Left renal pelvis (tissue), 4 donors: Measurements from ENCODE around the gene ERBB3. TPM values are rescaled to one million over a fixed set of nuclear protein-coding genes. Genes with fewer than 3 reads are reported as not detected.

Experiments used
- DNase-seq, 4 donors: peaks; one replicate each; pipeline ENCODE4 v3.0.0-alpha.2; 2013; ENCODE audit warnings: low read depth in 4 of 4, low spot score in 3 of 4
- polyA plus RNA-seq, 4 donors: library from polyadenylated mRNA; unstranded; fragments of 120-200 nt; gene quantifications; one replicate each; pipeline ENCODE4 v1.2.1, GENCODE V29; 2013; ENCODE audit not compliant: insufficient read length in 4 of 4

Gene ERBB3
- polyA plus RNA-seq, 4 donors, result 6.8 to 103 (median 77.2) TPM

DNA sequence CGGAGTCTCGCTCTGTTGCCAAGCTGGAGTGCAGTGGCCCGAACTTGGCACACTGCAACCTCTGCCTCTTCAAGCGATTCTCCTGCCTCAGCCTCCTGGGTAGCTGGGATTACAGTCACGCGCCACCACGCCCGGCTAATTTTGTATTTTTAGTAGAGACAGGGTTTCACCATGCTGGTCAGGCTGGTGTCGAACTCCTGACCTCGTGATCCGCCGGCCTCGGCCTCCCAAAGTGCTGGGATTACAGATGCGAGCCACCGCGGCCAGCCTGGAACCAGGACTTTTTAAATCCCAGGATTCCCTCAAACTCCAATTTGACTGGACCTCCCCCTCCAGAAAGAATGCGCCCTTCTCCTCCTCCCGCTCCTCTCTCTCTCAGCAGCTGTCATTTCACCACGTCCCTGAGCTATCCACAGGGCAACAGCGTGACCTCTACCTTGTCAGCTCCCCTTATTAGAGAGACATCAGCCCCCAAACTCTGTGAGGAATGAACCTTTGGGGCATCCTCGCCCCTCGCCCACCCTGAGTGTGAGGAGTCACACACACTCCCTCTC is 50.1 kb downstream of the ERBB3 start:
- no peak for DNase-seq

DNA sequence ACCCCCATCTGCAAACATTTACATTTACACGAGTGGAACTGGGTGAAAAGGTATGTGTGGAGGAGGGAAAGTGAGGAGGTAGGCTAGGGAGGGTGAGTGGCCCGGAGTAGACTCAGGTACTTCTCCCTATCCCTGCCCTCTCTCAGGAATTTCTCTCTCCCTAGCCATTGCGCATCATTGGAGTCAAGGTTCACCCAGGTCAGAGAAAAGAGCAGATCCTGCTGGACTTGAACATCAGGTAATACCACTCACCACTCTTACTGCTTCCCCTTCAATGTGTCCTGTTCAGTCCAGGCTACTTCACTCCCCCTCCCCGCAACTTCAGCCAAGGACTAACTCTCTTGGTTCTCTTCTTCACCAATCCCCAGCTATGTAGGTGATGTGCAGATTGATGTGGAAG is 50.9 kb downstream of the ERBB3 start:
- DNase-seq, result no peak

DNA sequence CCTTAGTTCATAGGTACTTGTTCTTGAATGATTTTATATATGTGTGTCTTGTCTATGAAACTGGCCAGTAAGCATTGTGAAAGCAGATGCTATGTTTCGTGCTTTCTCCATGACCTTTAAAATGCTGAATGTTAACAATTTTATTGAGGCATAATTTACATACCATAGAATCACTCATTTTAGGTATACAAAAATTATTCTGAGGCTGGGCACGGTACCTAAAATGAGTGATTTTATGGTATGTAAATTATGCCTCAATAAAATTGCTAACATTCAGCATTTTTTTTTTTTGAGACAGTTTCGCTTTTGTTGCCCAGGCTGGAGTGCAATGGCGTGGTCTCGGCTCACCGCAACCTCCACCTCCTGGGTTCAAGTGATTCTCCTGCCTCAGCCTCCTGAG is 54.9 kb downstream of the ERBB3 start:
- DNase-seq, result no peak

DNA sequence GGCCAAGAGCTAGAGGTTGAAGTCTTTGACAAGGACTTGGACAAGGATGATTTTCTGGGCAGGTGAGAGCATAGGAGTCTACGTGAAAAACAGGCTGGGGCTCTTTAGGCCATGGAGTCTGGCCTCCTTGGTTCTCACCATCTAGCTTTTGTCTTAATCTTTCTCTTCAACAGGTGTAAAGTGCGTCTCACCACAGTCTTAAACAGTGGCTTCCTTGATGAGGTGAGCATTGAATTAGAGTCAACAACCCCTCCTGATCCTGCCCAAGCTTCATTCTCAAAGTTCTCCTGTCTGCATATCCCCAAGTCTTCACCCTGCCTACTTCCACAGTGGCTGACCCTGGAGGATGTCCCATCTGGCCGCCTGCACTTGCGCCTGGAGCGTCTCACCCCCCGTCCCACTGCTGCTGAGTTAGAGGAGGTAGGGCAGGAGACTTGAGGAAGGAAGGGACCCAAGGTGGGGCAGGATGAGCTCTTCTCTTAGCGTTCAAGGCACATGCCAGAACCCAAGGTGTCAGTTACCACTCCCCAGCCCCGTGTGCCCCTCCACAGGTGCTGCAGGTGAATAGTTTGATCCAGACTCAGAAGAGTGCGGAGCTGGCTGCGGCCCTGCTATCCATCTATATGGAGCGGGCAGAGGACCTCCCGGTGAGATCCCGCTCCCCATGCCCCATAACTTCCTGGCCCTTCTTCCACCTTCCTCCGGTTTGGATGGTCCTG is 58.0 kb downstream of the ERBB3 start:
- no peak for DNase-seq

DNA sequence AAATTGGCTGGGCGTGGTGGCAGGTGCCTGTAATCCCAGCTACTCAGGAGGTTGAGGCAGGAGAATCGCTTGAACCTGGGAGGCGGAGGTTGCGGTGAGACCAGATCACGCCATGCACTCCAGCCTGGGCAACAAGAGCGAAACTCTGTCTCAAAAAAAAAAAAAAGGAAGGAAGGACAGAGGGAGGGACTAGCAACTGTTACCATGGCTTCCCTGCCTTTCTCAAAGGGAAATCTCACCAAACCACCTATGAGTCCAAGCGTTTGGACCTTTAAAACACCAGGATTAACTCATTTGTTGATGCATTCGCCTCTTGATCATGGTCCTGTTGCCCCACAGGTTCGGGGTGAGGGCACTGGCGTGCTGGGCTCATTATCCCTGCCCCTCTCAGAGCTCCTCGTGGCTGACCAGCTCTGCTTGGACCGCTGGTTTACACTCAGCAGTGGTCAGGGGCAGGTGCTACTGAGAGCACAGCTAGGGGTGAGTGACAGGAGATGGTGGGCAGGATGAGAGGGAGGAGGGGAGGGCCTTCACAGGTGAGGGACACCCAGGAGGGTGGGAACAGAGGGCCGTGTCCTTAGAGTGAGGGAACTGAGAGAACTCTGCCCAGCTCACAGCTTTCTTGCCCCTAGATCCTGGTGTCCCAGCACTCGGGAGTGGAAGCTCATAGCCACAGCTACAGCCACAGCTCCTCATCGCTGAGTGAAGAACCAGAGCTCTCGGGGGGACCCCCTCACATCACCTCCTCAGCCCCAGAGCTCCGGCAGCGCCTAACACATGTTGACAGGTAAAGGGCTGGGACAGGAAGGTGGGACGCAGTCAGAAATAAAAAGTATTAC is 62.2 kb downstream of the ERBB3 start:
- DNase-seq, result no peak

DNA sequence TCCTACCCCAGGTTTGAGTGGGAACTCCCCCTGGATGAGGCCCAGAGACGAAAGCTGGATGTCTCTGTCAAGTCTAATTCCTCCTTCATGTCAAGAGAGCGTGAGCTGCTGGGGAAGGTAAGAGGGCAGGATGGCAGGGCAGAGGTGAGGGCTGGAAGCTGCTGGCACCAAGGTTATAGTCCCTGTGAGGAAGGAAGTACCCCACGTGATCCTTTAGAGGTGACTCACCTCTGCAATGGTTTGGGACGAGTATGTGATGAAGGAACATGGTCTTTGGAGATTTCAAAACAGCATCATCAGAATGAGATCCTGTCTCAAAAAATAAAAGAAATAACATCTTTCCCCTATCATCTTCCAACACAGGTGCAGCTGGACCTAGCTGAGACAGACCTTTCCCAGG is 63.3 kb downstream of the ERBB3 start:
- DNase-seq, result no peak

DNA sequence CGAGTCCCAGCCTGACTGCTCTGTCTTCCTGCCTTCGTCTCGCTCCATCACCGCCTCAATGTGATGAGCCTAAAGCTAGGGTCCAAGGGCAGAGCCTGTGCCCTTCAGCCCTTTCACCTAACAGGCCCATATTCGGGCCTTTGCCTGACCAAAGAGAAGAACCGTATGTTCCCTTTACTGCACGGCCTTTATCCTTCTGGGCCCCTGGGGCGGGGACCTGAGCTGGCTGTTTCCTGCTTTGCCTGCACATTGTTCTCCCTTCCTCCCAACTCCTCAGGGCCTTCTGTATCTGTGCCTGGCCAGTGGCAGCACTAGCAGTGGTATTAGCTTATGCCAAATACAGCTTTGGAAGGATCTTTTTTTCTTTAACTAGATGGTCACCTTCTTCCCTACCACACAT is 63.9 kb downstream of the ERBB3 start:
- DNase-seq, result no peak

DNA sequence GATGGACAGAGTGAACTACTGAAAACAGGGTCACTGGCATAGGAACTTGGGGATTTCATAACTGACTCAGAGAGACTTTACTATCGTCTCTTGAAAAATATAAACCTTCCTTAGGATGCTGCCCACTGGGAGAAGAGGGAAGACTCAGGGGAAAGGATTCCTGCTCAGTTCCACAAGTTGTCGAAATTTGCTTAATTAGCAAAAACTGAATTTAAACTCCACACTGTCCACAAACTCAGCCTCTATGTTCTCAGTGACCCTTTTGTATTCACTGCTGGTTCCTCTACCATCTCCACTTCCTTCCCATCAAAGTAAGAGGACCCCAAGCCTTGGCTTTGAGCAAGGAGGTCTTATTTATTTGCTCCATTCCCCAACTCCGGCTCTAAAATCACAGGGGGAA is 65.3 kb downstream of the ERBB3 start:
- DNase-seq, result no peak

DNA sequence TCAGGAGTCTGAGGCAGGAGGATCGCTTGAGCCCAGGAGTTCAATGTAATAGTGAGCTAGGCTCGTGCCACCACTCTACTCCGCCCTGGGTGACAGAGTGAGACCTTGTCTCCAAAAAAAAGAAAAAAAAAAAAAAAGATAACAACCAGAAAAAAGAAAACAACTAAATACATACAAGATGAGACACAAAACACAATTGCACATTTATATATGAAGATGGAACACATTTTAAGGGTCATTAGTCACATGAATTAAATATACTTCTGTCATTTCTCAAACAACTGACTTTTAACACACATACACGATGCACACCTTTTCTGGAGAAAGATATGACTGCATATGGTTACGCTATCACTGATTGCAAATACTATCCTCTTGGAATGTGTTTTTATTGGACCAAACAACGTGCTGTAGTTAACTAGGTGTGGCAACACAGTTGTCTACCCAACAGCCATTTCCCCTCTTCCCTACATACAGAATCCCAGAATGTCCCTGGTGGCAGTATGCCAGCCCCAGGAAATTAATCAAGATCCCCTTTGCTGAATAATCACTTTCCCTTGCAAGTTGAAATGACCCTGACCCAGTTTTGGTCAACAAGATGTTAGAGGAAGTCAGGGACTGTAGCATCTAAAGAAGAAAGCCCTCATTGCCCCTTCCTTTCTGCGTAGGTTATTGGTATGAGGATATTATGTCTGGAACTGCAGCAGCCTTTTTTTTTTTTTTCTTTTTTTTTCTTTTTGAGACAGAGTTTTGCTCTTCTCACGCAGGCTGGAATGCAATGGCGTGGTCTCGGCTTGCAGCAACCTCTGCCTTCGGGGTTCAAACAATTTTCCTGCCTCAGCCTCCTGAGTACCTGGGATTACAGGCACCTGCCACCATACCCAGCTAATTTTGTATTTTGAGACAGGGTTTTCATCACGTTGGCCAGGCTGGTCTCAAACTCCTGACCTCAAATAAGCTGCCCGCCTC is 66.8 kb downstream of the ERBB3 start:
- DNase-seq, result no peak

DNA sequence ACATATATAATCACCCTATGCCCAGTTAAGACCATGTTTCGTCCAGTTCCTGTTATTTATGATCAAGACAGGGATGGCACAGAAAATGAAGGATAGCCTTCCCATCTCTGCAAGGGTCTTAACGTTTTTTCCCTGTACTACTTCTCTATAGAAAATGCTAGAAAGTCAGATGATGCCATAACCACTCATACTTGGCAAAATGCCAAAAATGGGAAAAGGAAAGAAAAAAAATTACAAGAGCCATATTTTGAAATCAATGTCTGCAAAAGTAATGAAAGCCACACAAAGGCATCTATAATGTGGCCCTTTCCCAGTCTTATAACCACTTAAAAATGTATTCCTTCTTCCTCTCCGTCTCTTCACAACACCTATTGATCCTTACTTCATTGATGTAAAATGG is 70.6 kb downstream of the ERBB3 start:
- no peak for DNase-seq

DNA sequence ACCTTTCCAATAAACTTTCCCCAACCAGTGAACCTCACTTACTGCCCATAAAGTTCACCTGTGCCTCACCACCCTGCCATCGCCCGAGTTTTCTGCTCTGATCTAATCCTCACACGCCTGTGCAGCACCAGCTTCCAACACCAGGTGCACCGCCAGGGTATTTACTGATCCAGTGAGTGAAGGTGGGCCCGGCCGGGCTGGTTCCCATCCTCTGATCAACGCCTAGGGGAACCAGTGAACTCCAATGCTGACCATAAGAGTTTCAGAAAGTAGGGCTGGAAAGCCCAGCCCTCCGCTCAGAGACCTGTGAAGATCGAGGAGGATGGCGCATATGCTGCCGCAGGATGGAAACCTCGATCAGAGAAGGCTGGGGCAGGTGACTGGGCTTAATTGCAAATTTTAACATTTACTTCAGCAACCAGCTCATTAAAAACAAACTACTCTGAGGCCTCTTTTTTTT is 71.7 kb downstream of the ERBB3 start:
- DNase-seq, result no peak

DNA sequence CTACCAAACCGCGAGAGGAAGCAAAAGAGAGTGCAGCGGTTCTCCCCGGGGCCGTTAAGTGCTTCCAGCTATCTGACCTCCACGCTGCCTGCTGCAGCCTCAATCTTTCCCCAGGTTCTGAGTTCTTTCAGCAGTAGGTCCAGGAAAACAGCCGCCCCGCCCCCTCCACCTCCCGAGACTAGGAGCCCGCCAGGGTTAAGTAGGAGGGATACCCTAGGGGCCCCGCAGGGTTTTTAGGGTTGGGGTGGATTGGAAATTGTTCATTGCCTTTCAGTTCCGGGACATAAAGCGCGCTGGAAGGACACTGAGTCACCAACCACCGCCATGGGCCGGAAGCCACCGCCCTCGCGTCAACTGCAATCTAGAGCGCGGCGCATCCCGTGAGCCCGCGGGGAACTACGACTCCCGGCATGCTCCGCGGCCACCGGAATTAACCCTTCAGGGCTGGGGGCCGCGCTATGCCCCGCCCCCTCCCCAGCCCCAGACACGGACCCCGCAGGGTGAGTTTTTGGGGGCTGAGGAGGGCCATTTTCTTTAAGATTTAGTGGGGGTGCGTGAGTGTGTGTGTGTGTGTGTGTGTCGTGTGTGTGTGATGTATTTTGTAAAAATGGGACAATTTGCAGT is 72.3 kb downstream of the ERBB3 start, which contains the start of gene MYL6B:
TSS of gene MYL6B (plus strand) at position 456 of the 624 bp plus-strand sequence. CDS start 1,332 bp downstream, outside the sequence.
- DNase-seq, result peak in 3 of 4 donors; percentile 78 to 84 (median 82)

Other genes with a start within 250 kb of the ERBB3 start
- gene MMP19, start 237.2 kb upstream of the ERBB3 start, polyA plus RNA-seq, result 1 to 10 TPM in 3 of 4 donors, under 1 TPM in 1; 0.99 to 9.0 (median 1.1) TPM
- gene PYM1, start 152.3 kb upstream of the ERBB3 start, polyA plus RNA-seq, result 10 to 100 TPM; 28.1 to 39.1 (median 35.7) TPM
- 10 to 100 TPM; 18.2 to 28.1 (median 23.5) TPM for gene DGKA, start 149.0 kb upstream of the ERBB3 start, polyA plus RNA-seq
- 1 to 10 TPM; 2.0 to 4.2 (median 3.2) TPM for gene PMEL, start 114.1 kb upstream of the ERBB3 start, polyA plus RNA-seq
- 10 to 100 TPM; 58.8 to 71.5 (median 66.9) TPM for gene CDK2, start 113.3 kb upstream of the ERBB3 start, polyA plus RNA-seq
- gene RAB5B, start 106.1 kb upstream of the ERBB3 start, polyA plus RNA-seq, result 100 to 1,000 TPM; 140 to 172 (median 166) TPM
- gene SUOX, start 82.9 kb upstream of the ERBB3 start, polyA plus RNA-seq, result 10 to 100 TPM; 34.7 to 50.6 (median 45.9) TPM
- gene IKZF4, start 59.1 kb upstream of the ERBB3 start, polyA plus RNA-seq, result 10 to 100 TPM; 16.3 to 24.3 (median 17.7) TPM
- 100 to 1,000 TPM in 3 of 4 donors, 10 to 100 TPM in 1; 92.7 to 593 (median 231) TPM for gene RPS26, start 38.2 kb upstream of the ERBB3 start, polyA plus RNA-seq
- gene PA2G4, start 24.4 kb downstream of the ERBB3 start, polyA plus RNA-seq, result 100 to 1,000 TPM; 104 to 166 (median 154) TPM
- 1,000 to 10,000 TPM; 4,554 to 5,864 (median 4,890) TPM for gene RPL41, start 36.5 kb downstream of the ERBB3 start, polyA plus RNA-seq
- 1 to 10 TPM; 4.7 to 6.5 (median 5.7) TPM for gene ZC3H10, start 38.1 kb downstream of the ERBB3 start, polyA plus RNA-seq
- gene ESYT1, start 48.1 kb downstream of the ERBB3 start, polyA plus RNA-seq, result 10 to 100 TPM; 66.2 to 79.3 (median 74.2) TPM
- 100 to 1,000 TPM; 138 to 185 (median 160) TPM for gene MYL6B, start 72.4 kb downstream of the ERBB3 start, polyA plus RNA-seq
- gene MYL6, start 78.2 kb downstream of the ERBB3 start, polyA plus RNA-seq, result 1,000 to 10,000 TPM; 1,577 to 1,968 (median 1,895) TPM
- gene SMARCC2, start 109.3 kb downstream of the ERBB3 start, polyA plus RNA-seq, result 100 to 1,000 TPM; 106 to 137 (median 129) TPM
- gene RNF41, start 141.8 kb downstream of the ERBB3 start, polyA plus RNA-seq, result 10 to 100 TPM; 42.5 to 43.6 (median 43.3) TPM
- 10 to 100 TPM; 26.5 to 31.0 (median 30.3) TPM for gene NABP2, start 144.2 kb downstream of the ERBB3 start, polyA plus RNA-seq
- gene SLC39A5, start 149.9 kb downstream of the ERBB3 start, polyA plus RNA-seq, result 10 to 100 TPM in 3 of 4 donors, 1 to 10 TPM in 1; 3.0 to 63.3 (median 44.9) TPM
- gene ANKRD52, start 178.2 kb downstream of the ERBB3 start, polyA plus RNA-seq, result 10 to 100 TPM; 23.8 to 42.5 (median 28.9) TPM
- gene COQ10A, start 186.8 kb downstream of the ERBB3 start, polyA plus RNA-seq, result 10 to 100 TPM; 11.0 to 21.2 (median 15.5) TPM
- 100 to 1,000 TPM; 114 to 224 (median 198) TPM for gene CS, start 220.2 kb downstream of the ERBB3 start, polyA plus RNA-seq
- gene CNPY2, start 235.8 kb downstream of the ERBB3 start, polyA plus RNA-seq, result 100 to 1,000 TPM in 3 of 4 donors, 10 to 100 TPM in 1; 95.9 to 159 (median 151) TPM